Gastroesophageal sphincter (tissue), 3 donors: ENCODE measurements around the gene IRF8.

Source experiments
- POLR2A ChIP-seq, 2 donors: fragments of 450-650 bp; IDR thresholded peaks; one replicate each; pipeline ENCODE4 v1.6.1; 2017; ENCODE audit warnings: antibody characterized with exemption in 2 of 2, mild to moderate bottlenecking in 2 of 2, moderate library complexity in 1 of 2
- POLR2AphosphoS5 ChIP-seq: sonication (generic); formaldehyde crosslinking; IDR thresholded peaks from one replicate; pipeline ENCODE4 v1.6.1; 2017; ENCODE audit warnings: antibody characterized with exemption
- TF ChIP-seq, protein P1 (sequence below), 4 experiments: fragments of 200-600 bp in 2 of 4; fragments of 450-650 bp in 2 of 4; sonication (generic) in 1 of 4; IDR thresholded peaks; one replicate each; pipeline ENCODE4 v1.5.1; 2017 to 2019; ENCODE audit warnings: antibody characterized with exemption in 4 of 4, mild to moderate bottlenecking in 2 of 4, moderate library complexity in 2 of 4

DNA sequence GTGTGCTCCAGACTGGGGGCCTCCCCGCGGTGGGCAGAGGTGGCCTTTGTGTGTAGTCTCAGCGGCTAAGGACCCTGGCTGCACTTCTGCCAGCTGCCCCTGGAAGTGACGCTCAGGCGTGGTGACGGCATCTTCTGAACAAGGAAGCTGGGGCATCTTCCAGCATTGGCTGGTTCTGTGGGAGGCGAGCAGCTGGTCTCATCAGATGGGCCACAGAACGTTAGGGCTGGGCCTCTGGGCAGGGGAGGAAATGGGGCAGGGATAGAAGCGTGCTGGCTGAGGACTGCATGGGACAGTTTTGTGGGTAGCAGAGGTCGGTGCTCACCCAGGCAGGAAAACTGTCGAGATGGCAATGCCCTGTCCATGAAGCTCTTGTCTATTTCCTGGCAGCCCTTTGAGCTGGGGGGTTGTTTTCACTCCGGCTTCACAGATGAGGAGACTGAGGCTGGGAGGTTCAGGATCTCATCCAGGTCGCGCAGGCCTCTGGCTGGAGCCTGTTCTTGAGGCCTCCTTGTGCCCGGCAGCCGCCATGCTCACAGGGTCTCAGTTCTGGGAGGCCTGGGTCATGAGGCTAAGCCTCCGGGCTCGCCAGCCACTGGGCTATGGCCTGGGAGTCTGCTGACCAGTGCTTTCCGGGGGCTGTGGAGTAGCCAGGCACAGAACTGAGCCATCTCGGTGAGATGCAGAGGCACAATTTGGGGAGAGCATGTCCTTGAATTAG, 16.3 kb downstream of the IRF8 start:
- TF ChIP-seq, protein P1, sequence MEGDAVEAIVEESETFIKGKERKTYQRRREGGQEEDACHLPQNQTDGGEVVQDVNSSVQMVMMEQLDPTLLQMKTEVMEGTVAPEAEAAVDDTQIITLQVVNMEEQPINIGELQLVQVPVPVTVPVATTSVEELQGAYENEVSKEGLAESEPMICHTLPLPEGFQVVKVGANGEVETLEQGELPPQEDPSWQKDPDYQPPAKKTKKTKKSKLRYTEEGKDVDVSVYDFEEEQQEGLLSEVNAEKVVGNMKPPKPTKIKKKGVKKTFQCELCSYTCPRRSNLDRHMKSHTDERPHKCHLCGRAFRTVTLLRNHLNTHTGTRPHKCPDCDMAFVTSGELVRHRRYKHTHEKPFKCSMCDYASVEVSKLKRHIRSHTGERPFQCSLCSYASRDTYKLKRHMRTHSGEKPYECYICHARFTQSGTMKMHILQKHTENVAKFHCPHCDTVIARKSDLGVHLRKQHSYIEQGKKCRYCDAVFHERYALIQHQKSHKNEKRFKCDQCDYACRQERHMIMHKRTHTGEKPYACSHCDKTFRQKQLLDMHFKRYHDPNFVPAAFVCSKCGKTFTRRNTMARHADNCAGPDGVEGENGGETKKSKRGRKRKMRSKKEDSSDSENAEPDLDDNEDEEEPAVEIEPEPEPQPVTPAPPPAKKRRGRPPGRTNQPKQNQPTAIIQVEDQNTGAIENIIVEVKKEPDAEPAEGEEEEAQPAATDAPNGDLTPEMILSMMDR (IDR thresholded peaks at IDR 0.05), result no peak
- TF ChIP-seq POLR2A (IDR thresholded peaks at IDR 0.05), result no peak
- no peak for TF ChIP-seq POLR2AphosphoS5
